Sigmoid colon (tissue), 7 donors: Measurements from ENCODE around the gene ADM2. TPM values are rescaled to one million over a fixed set of nuclear protein-coding genes. Genes with fewer than 3 reads are reported as not detected.

Experiments used
- DNase-seq: peaks from one replicate; pipeline ENCODE4 v3.0.0-alpha.2; 2019
- H3K27ac ChIP-seq, 4 donors: fragments of 200-600 bp; sonication (generic); one replicate each; pipeline ENCODE4 v1.5.1; 2016 to 2019; ENCODE audit warnings: mild to moderate bottlenecking in 1 of 4
- H3K27me3 ChIP-seq, 3 donors: fragments of 200-600 bp; sonication (generic); one replicate each; pipeline ENCODE4 v1.5.1; 2019; ENCODE audit warnings: mild to moderate bottlenecking in 1 of 3
- H3K36me3 ChIP-seq, 4 donors: fragments of 200-600 bp; sonication (generic); one replicate each; pipeline ENCODE4 v1.5.1; 2016 to 2019
- H3K4me1 ChIP-seq, 4 donors: fragments of 200-600 bp; sonication (generic); one replicate each; pipeline ENCODE4 v1.5.1; 2017 to 2019
- H3K4me3 ChIP-seq, 4 donors: fragments of 200-600 bp; sonication (generic); one replicate each; pipeline ENCODE4 v1.5.1; 2017 to 2019; ENCODE audit warnings: mild to moderate bottlenecking in 2 of 4, moderate library complexity in 1 of 4
- H3K9me3 ChIP-seq, 4 donors: fragments of 200-600 bp in 3 of 4; sonication (generic) in 3 of 4; one replicate each; pipeline versions ENCODE4 v1.5.1 to v1.6.1; 2013 to 2019
- CTCF ChIP-seq, 4 experiments: fragments of 450-650 bp in 3 of 4; fragments of 200-600 bp in 1 of 4; IDR thresholded peaks; one replicate each; pipeline ENCODE4 v1.5.1; 2016 to 2019; ENCODE audit warnings: antibody characterized with exemption in 4 of 4, mild to moderate bottlenecking in 3 of 4, moderate library complexity in 2 of 4
- EP300 ChIP-seq, 4 donors: sonication (generic); formaldehyde crosslinking; IDR thresholded peaks; one replicate each; pipeline ENCODE4 v1.6.1; 2017; ENCODE audit warnings: antibody characterized with exemption in 4 of 4
- POLR2A ChIP-seq, 2 donors: fragments of 450-650 bp; IDR thresholded peaks; one replicate each; pipeline ENCODE4 v1.6.1; 2016; ENCODE audit warnings: antibody characterized with exemption in 2 of 2, mild to moderate bottlenecking in 2 of 2, moderate library complexity in 2 of 2
- POLR2AphosphoS5 ChIP-seq, 4 donors: sonication (generic); formaldehyde crosslinking; IDR thresholded peaks; one replicate each; pipeline ENCODE4 v1.6.1; 2017; ENCODE audit warnings: antibody characterized with exemption in 4 of 4
- WGBS, 2 donors: extraction: QIAGEN DNeasy Blood & Tissue Kit; methylation state at CpG; one replicate each; pipeline ENCODE4 v1.1.7; 2013; 5-methylcytosine and 5-hydroxymethylcytosine counted together
- intact Hi-C: fragments of 100-400 bp; cut with DNase I; formaldehyde crosslinking; loops from one replicate; pipeline ENCODE4 v1.15.1; 2023
- polyA plus RNA-seq, 3 donors: library from polyadenylated mRNA; stranded (reverse); fragments of 200-250 nt; gene quantifications; one replicate each; pipeline ENCODE4 v1.2.3, GENCODE V29; 2013
- total RNA-seq, 4 donors: library from RNA; depleted of rRNA; stranded (reverse); fragments of >200 nt; gene quantifications; one replicate each; pipeline ENCODE4 v1.1.0, GENCODE V29; 2016
- donor health status: healthy with polysubstance abuse.
- donor health status: Bipolar disorder and iron deficiency.
- donor health status: healthy.

ADM2 gene
- total and polyA plus RNA-seq, 7 donors = 1.2 to 8.6 (median 3.2) TPM; not detected in 4

- no peaks in the 10 kb centered on the region for H3K9me3 ChIP-seq
- no peak for DNase-seq
- H3K4me1 ChIP-seq = peaks cover 0 to 15% (median 6%) of the 10 kb centered on the region in 4 donors
- H3K36me3 ChIP-seq = peaks cover 40 to 72% (median 49%) of the 10 kb centered on the region in 4 donors
- H3K27me3 ChIP-seq = no peaks in the 10 kb centered on the region
- H3K4me3 ChIP-seq = no peak overlapping the region
- intact Hi-C loops = no loop called here
- peak overlapping the region in 2 of 4 donors; percentile 1 to 60 for H3K27ac ChIP-seq
- no peak for TF ChIP-seq CTCF (IDR thresholded peaks at IDR 0.05)
- WGBS, 2 donors = 64 to 78% methylated on average over 28 of the region's 28 CpGs
Measured at GRCh38 chr22:50443801-50444625, 37.3 kb upstream of the ADM2 start.

- Histone ChIP-seq H3K36me3 (peaks cover 33 to 70% (median 44%) of the 10 kb centered on the region in 4 donors), H3K27ac (peak overlapping the region in 3 of 4 donors; percentile 37 to 60 (median 46)), H3K9me3 (no peaks in the 10 kb centered on the region), H3K4me3 (no peak overlapping the region), H3K4me1 (peaks cover 0 to 15% (median 6%) of the 10 kb centered on the region in 4 donors), H3K27me3 (no peaks in the 10 kb centered on the region)
- intact Hi-C loops = no loop called here
- TF ChIP-seq POLR2AphosphoS5 (IDR thresholded peaks at IDR 0.05) (no peak), CTCF (IDR thresholded peaks at IDR 0.05) (no peak), EP300 (IDR thresholded peaks at IDR 0.05) (no peak), POLR2A (IDR thresholded peaks at IDR 0.05) (no peak)
- no peak for DNase-seq
- WGBS, 2 donors = 67 to 83% methylated on average over 5 of the region's 5 CpGs
Measured at GRCh38 chr22:50444663-50445062, 36.7 kb upstream of the ADM2 start.

GRCh38 chr22:50445071-50445879 is 36.1 kb upstream of the ADM2 start:
- H3K36me3 ChIP-seq = peaks cover 29 to 70% (median 38%) of the 10 kb centered on the region in 4 donors

More at GRCh38 chr22:50445071-50445879, 36.1 kb upstream of the ADM2 start:
- no peak for DNase-seq
- H3K27me3 ChIP-seq = no peaks in the 10 kb centered on the region
- no peak for TF ChIP-seq CTCF (IDR thresholded peaks at IDR 0.05)
- no peak for TF ChIP-seq POLR2AphosphoS5 (IDR thresholded peaks at IDR 0.05)
- no peak for TF ChIP-seq POLR2A (IDR thresholded peaks at IDR 0.05)
- no peak for TF ChIP-seq EP300 (IDR thresholded peaks at IDR 0.05)
- WGBS, 2 donors = 62 to 66% methylated on average over 30 of the region's 30 CpGs
- intact Hi-C loops = no loop called here
- peaks cover 0 to 15% (median 6%) of the 10 kb centered on the region in 4 donors for H3K4me1 ChIP-seq
- peak overlapping the region in 3 of 4 donors; percentile 37 to 60 (median 46) for H3K27ac ChIP-seq
- H3K4me3 ChIP-seq = no peak overlapping the region
- no peaks in the 10 kb centered on the region for H3K9me3 ChIP-seq
